ENCODE data around the gene IFT27. TPM values are rescaled to one million over a fixed set of nuclear protein-coding genes. Genes with fewer than 3 reads are reported as not detected.

IFT27 gene
- total RNA-seq, 4 donors from 2014 or later, result 2.3 to 27.0 (median 15.4) TPM

DNA sequence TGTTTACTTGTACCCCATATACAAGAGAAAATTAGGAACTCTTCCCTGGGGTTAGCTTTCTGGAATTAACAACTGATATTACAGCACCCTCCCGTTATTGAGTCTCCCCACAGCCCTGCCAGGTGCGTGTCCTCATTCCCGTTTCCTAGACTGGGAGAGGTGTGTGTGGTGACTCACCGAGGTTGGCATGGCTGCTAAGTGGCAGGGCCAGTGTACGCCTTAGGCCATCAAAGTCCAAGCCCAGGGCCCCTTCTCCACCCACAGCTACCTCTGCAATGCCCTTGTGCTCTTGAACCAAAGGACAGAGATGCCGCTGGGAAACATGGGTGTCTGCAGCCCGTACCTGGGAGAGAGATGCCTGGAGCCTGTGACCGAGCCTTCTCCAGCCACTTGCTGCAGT, 12.3 kb downstream of the IFT27 start:
- no peaks in the 10 kb centered on the region for H3K27me3 ChIP-seq
- H3K36me3 ChIP-seq, result no peaks in the 10 kb centered on the region
- TF ChIP-seq POLR2A (IDR thresholded peaks at IDR 0.05), result no peak
- TF ChIP-seq, protein P1, sequence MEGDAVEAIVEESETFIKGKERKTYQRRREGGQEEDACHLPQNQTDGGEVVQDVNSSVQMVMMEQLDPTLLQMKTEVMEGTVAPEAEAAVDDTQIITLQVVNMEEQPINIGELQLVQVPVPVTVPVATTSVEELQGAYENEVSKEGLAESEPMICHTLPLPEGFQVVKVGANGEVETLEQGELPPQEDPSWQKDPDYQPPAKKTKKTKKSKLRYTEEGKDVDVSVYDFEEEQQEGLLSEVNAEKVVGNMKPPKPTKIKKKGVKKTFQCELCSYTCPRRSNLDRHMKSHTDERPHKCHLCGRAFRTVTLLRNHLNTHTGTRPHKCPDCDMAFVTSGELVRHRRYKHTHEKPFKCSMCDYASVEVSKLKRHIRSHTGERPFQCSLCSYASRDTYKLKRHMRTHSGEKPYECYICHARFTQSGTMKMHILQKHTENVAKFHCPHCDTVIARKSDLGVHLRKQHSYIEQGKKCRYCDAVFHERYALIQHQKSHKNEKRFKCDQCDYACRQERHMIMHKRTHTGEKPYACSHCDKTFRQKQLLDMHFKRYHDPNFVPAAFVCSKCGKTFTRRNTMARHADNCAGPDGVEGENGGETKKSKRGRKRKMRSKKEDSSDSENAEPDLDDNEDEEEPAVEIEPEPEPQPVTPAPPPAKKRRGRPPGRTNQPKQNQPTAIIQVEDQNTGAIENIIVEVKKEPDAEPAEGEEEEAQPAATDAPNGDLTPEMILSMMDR (IDR thresholded peaks at IDR 0.05), result no peak
- H3K4me1 ChIP-seq, result no peaks in the 10 kb centered on the region
- intact Hi-C loops (cut with DNase I; ENCODE audit: low total_unique reads), result no loop called here
- no peak overlapping the region for H3K4me3 ChIP-seq
- no peak overlapping the region for H3K27ac ChIP-seq
- no peaks in the 10 kb centered on the region for H3K9me3 ChIP-seq
- no peak for DNase-seq

DNA sequence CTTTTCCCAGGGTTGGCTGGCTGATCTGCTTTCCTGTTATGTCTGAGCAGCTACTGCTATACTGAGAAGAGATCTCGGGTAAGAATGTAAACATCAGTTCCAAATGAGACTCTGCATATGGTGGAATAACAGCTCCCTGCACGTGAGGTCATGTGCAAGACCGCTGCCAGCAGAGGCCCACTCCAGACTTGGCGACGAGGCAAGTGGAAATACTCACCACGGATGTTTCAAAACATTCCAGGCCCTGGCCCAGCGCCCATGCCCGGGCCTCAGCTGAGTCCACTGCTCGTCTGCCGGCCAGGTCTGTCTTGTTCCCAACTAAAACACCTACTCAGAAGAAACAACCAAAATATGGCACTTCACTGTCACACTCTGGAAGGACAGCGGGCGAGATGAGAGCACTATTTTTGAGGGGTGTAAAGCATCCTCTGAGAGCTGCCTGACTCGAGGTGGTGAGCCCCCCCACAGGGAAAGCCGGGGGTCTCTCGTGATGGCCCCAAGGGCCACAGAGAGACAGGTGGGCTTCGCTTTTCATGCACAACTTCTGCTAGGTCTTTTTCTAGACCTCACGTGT, 13.1 kb downstream of the IFT27 start:
- no peak for TF ChIP-seq POLR2A (IDR thresholded peaks at IDR 0.05)
- TF ChIP-seq, protein P1 (IDR thresholded peaks at IDR 0.05), result no peak
- Histone ChIP-seq H3K9me3 (no peaks in the 10 kb centered on the region), H3K4me3 (no peak overlapping the region), H3K4me1 (no peaks in the 10 kb centered on the region), H3K36me3 (no peaks in the 10 kb centered on the region), H3K27ac (no peak overlapping the region), H3K27me3 (no peaks in the 10 kb centered on the region)
- no peak for DNase-seq
- intact Hi-C loops (cut with DNase I; ENCODE audit: low total_unique reads), result no loop called here

DNA sequence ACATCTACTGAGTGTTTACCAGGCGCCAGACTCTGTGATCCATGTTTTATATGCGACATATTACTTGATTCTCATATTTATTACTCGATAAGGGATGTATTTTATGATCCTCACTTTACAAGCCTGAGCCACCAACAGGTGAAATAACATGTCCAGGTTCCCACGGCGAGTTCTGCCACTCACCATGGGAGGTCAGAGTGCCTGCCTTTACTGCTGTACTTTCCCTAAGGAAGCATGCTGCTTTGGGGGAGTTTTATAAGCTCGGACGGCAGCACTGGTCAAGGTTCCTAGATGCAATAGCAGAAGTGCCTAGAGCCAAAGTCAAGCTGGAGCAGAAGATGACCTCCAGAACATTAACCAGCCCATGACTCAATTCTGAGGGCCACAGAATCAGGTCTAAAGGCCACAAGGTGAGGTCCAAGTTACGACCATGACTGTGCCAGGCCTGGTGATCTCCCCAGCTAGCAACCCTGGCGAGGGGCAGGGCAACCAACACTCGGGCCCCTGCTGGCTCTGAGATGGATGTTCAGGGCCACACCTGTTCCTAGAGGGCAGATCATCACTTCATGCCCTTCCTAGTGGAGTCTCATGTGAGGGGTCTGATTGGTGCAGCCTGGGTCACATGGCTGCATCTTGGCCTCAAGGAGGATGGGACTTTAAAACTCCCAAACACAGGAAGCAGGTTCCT, 14.2 kb downstream of the IFT27 start:
- DNase-seq, result no peak
- Histone ChIP-seq H3K4me1 (no peaks in the 10 kb centered on the region), H3K27ac (no peak overlapping the region), H3K9me3 (no peaks in the 10 kb centered on the region), H3K27me3 (no peaks in the 10 kb centered on the region), H3K36me3 (no peaks in the 10 kb centered on the region), H3K4me3 (no peak overlapping the region)
- intact Hi-C loops (cut with DNase I; ENCODE audit: low total_unique reads), result no loop called here
- TF ChIP-seq, protein P1 (IDR thresholded peaks at IDR 0.05), result no peak
- TF ChIP-seq POLR2A (IDR thresholded peaks at IDR 0.05), result no peak

DNA sequence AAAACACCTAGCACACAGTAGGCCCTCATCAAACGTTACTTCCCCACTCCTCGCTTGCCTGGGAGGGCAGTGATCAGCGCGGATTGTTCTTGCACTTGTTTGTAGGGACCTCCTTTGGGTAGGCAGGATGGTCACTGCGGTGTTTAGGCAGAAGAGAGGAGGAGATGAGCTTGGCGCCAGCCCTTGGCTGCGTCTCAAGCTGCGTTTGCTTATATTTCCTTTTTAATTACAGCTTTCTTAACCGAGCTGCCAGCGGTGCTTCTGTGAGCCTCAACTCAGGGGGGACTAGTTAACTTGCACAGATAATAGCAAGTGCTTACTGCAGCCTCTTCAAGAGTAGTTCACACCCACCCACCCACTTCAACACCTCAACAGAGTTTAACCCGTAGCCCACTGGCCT, 15.1 kb downstream of the IFT27 start:
- Histone ChIP-seq H3K4me1 (no peaks in the 10 kb centered on the region), H3K4me3 (no peak overlapping the region), H3K27me3 (no peaks in the 10 kb centered on the region), H3K36me3 (no peaks in the 10 kb centered on the region), H3K27ac (no peak overlapping the region), H3K9me3 (no peaks in the 10 kb centered on the region)
- TF ChIP-seq POLR2A (IDR thresholded peaks at IDR 0.05), result no peak
- TF ChIP-seq, protein P1 (IDR thresholded peaks at IDR 0.05), result no peak
- DNase-seq, result no peak
- intact Hi-C loops (cut with DNase I; ENCODE audit: low total_unique reads), result no loop called here

DNA sequence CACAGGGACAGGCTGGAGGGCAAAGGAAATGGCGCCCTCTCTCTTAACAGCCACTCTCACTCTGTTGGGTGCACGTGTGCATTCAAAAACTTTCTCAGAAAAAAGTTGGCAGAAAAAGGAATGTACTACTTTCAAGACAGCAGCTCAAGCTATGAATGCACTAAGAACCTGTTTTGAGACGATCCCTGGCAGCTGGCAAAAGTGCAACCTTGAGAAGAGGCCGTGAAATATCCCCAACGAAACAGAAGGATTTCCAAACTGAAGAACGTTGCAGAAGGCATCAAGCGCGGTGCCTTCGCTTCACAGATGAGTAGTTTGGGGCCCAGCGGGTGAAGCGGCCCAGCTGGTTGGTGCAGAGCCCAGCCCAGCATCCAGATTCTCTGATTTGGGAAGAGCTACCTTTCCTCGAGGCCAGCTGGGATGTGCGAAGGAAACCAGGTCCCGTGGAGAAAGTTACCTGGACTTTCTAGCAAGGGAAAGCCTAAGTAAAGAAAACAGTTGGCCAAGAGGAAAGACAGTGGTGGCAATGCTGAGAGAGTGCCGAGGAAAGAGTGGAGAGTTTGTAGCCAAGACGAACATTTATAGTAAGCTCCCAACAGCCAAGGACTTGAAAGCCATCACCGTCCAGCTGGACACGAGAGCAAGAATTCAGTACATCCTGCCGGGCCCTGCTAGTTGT, 16.3 kb downstream of the IFT27 start:
- no peaks in the 10 kb centered on the region for H3K9me3 ChIP-seq
- intact Hi-C loops (cut with DNase I; ENCODE audit: low total_unique reads), result no loop called here
- no peaks in the 10 kb centered on the region for H3K36me3 ChIP-seq
- no peak overlapping the region for H3K27ac ChIP-seq
- no peak for TF ChIP-seq POLR2A (IDR thresholded peaks at IDR 0.05)
- TF ChIP-seq, protein P1 (IDR thresholded peaks at IDR 0.05), result no peak
- no peak for DNase-seq
- no peak overlapping the region for H3K4me3 ChIP-seq
- no peaks in the 10 kb centered on the region for H3K4me1 ChIP-seq
- H3K27me3 ChIP-seq, result no peaks in the 10 kb centered on the region

Data from uterus (tissue), 4 donors.